NB4 (cell line): ENCODE results near the gene PDE4B.

Experiments used
- MYC ChIP-seq: IDR thresholded peaks from 2 replicates; pipeline ENCODE4 v1.6.1; 2011; ENCODE audit warnings: low read depth, low read length
- POLR2A ChIP-seq: IDR thresholded peaks from 2 replicates; pipeline ENCODE4 v1.6.1; 2011; ENCODE audit warnings: mild to moderate bottlenecking; ENCODE audit not compliant: insufficient read length; ENCODE audit errors: extremely low read depth
- TF ChIP-seq, protein P1 (sequence below): IDR thresholded peaks from 2 replicates; pipeline ENCODE4 v1.6.1; 2011; ENCODE audit warnings: low read depth, low read length
- TF ChIP-seq, protein P2 (sequence below): IDR thresholded peaks from one replicate; pipeline ENCODE4 v1.5.1; 2012; ENCODE audit warnings: low read depth, low read length

DNA sequence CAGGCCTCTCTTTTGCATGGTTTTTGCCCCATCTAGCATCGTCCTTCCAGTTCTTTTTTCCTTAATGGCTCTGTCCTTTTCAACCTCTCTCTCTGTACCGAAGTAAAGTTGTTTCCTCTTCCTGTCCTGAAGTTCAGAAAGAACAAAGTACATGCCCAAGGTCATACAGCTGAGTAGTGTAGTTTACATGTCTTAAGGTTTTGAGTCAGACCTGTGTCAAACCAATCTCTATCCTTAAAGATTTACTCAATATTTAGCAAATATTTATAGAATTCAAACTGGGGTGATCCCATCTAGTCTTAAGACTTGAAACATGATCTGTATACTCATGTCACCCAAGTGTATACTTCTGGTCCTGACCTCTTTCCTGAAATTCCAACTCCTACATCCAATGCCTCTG, 622.6 kb downstream of the PDE4B start:
- TF ChIP-seq, protein P1, sequence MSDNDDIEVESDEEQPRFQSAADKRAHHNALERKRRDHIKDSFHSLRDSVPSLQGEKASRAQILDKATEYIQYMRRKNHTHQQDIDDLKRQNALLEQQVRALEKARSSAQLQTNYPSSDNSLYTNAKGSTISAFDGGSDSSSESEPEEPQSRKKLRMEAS = no peak
- TF ChIP-seq, protein P2, sequence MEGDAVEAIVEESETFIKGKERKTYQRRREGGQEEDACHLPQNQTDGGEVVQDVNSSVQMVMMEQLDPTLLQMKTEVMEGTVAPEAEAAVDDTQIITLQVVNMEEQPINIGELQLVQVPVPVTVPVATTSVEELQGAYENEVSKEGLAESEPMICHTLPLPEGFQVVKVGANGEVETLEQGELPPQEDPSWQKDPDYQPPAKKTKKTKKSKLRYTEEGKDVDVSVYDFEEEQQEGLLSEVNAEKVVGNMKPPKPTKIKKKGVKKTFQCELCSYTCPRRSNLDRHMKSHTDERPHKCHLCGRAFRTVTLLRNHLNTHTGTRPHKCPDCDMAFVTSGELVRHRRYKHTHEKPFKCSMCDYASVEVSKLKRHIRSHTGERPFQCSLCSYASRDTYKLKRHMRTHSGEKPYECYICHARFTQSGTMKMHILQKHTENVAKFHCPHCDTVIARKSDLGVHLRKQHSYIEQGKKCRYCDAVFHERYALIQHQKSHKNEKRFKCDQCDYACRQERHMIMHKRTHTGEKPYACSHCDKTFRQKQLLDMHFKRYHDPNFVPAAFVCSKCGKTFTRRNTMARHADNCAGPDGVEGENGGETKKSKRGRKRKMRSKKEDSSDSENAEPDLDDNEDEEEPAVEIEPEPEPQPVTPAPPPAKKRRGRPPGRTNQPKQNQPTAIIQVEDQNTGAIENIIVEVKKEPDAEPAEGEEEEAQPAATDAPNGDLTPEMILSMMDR = no peak
- no peak for TF ChIP-seq POLR2A
- TF ChIP-seq MYC = no peak
